Hematopoietic multipotent progenitor cell treated with erythropoietin and hydrocortisone succinate and interleukin-3 and kit ligand, for 6 days (in vitro differentiated cells): ENCODE results near the gene MZF1.
A peak's percentile ranks its signal among the peaks of the same experiment; 100 is the strongest.

ENCODE experiments used
- DNase-seq: peaks from one replicate; pipeline ENCODE4 v3.0.0-alpha.2; 2015

The MZF1 gene

GRCh38 chr19:58569943-58570670 lies 3.0 kb downstream of the MZF1 start:
- no peak for DNase-seq

- DNase-seq, result no peak
These were observed 3.8 kb downstream of the MZF1 start for GRCh38 chr19:58569191-58569942.

GRCh38 chr19:58568453-58569130 lies 4.5 kb downstream of the MZF1 start:
- peak; percentile 71 for DNase-seq

- DNase-seq, result no peak
These were observed 6.1 kb downstream of the MZF1 start for GRCh38 chr19:58566989-58567388.

GRCh38 chr19:58563823-58564222 lies 9.3 kb downstream of the MZF1 start:
- no peak for DNase-seq

- peak; percentile 57 for DNase-seq
These were observed 10.0 kb downstream of the MZF1 start for GRCh38 chr19:58563034-58563573.

- DNase-seq, result peak; percentile 64
These were observed 10.8 kb downstream of the MZF1 start for GRCh38 chr19:58562122-58563033.

GRCh38 chr19:58561373-58562121 lies 11.6 kb downstream of the MZF1 start:
- no peak for DNase-seq

- DNase-seq, result no peak
These were observed 12.2 kb downstream of the MZF1 start for GRCh38 chr19:58560921-58561320.

GRCh38 chr19:58560007-58560887 lies 12.9 kb downstream of the MZF1 start:
- no peak for DNase-seq

- DNase-seq, result peak; percentile 95
These were observed 13.7 kb downstream of the MZF1 start for GRCh38 chr19:58559275-58560006.

GRCh38 chr19:58558623-58559274 lies 14.4 kb downstream of the MZF1 start:
- DNase-seq, result peak; percentile 99

GRCh38 chr19:58558066-58558622 lies 15.0 kb downstream of the MZF1 start, which contains the start of gene UBE2M:
Gene UBE2M (minus strand): TSS chr19:58558611. CDS start chr19:58558381, 230 bp downstream.
- DNase-seq, result peak; percentile 66

GRCh38 chr19:58557221-58558065 lies 15.7 kb downstream of the MZF1 start:
- DNase-seq, result no peak

- DNase-seq, result no peak
These were observed 16.4 kb downstream of the MZF1 start for GRCh38 chr19:58556622-58557220.

GRCh38 chr19:58555920-58556621 lies 17.1 kb downstream of the MZF1 start:
- no peak for DNase-seq
